Renal cortex interstitium (tissue), 11 donors: ENCODE measurements around the gene ZFAND2B. TPM values are rescaled to one million over a fixed set of nuclear protein-coding genes. Genes with fewer than 3 reads are reported as not detected.
"Not testable (repeated sequence)": the region's sequence is repeated elsewhere in the genome, so short reads cannot be mapped to it uniquely, and the experiment has no call there.

ENCODE experiments used
- DNase-seq, 11 donors: peaks; one replicate each; pipeline ENCODE4 v3.0.0-alpha.2; 2013; ENCODE audit warnings: low read depth in 9 of 11, low spot score in 4 of 11; ENCODE audit errors: extremely low read depth in 1 of 11
- polyA plus RNA-seq, 3 donors: library from polyadenylated mRNA; unstranded; fragments of 120-200 nt; gene quantifications; one replicate each; pipeline ENCODE4 v1.2.1, GENCODE V29; 2013; ENCODE audit not compliant: insufficient read length in 3 of 3

Gene ZFAND2B
- polyA plus RNA-seq, 3 donors, result 36.1 to 50.4 (median 43.0) TPM

GRCh38 chr2:219258942-219259341 is 52.4 kb downstream of the ZFAND2B start:
- DNase-seq, result not testable (repeated sequence)

Other genes with a start within 250 kb of the ZFAND2B start
- under 1 TPM in 1 of 3 donors, not detected in 2; 0.07 TPM for gene CDK5R2, start 247.1 kb upstream of the ZFAND2B start, polyA plus RNA-seq
- under 1 TPM in 2 of 3 donors, not detected in 1; 0.14 TPM for gene FEV, start 221.6 kb upstream of the ZFAND2B start, polyA plus RNA-seq
- gene CRYBA2, start 213.4 kb upstream of the ZFAND2B start, polyA plus RNA-seq, result not detected
- under 1 TPM; 0.11 to 0.37 (median 0.36) TPM for gene CFAP65, start 165.3 kb upstream of the ZFAND2B start, polyA plus RNA-seq
- 1 to 10 TPM; 1.3 to 2.8 (median 2.0) TPM for gene IHH, start 145.9 kb upstream of the ZFAND2B start, polyA plus RNA-seq
- gene NHEJ1, start 46.0 kb upstream of the ZFAND2B start, polyA plus RNA-seq, result 10 to 100 TPM; 16.7 to 21.4 (median 17.0) TPM
- gene SLC23A3, start 36.8 kb upstream of the ZFAND2B start, polyA plus RNA-seq, result 10 to 100 TPM; 17.6 to 35.0 (median 22.7) TPM
- 10 to 100 TPM; 61.4 to 71.9 (median 68.9) TPM for gene CNPPD1, start 29.9 kb upstream of the ZFAND2B start, polyA plus RNA-seq
- gene RETREG2, start 28.5 kb upstream of the ZFAND2B start, polyA plus RNA-seq, result 100 to 1,000 TPM; 111 to 116 (median 116) TPM
- 10 to 100 TPM; 42.1 to 50.2 (median 44.7) TPM for gene ABCB6, start 12.2 kb downstream of the ZFAND2B start, polyA plus RNA-seq
- 10 to 100 TPM; 43.7 to 48.2 (median 48.0) TPM for gene ATG9A, start 22.9 kb downstream of the ZFAND2B start, polyA plus RNA-seq
- 10 to 100 TPM; 51.6 to 94.0 (median 62.8) TPM for gene ANKZF1, start 23.0 kb downstream of the ZFAND2B start, polyA plus RNA-seq
- 10 to 100 TPM; 24.1 to 27.6 (median 24.4) TPM for gene GLB1L, start 38.7 kb downstream of the ZFAND2B start, polyA plus RNA-seq
- gene STK16, start 38.7 kb downstream of the ZFAND2B start, polyA plus RNA-seq, result 10 to 100 TPM; 37.3 to 38.3 (median 38.1) TPM
- 1 to 10 TPM in 1 of 3 donors, under 1 TPM in 2; 0.79 to 1.0 (median 0.93) TPM for gene TUBA4B, start 46.5 kb downstream of the ZFAND2B start, polyA plus RNA-seq
- 100 to 1,000 TPM in 1 of 3 donors, 10 to 100 TPM in 2; 27.7 to 111 (median 37.9) TPM for gene TUBA4A, start 47.1 kb downstream of the ZFAND2B start, polyA plus RNA-seq
- 10 to 100 TPM; 64.9 to 83.6 (median 72.3) TPM for gene DNAJB2, start 72.6 kb downstream of the ZFAND2B start, polyA plus RNA-seq
- under 1 TPM in 2 of 3 donors, not detected in 1; 0.16 to 0.65 TPM for gene PTPRN, start 102.6 kb downstream of the ZFAND2B start, polyA plus RNA-seq
- not detected for gene RESP18, start 126.0 kb downstream of the ZFAND2B start, polyA plus RNA-seq
- 10 to 100 TPM; 53.6 to 73.9 (median 65.7) TPM for gene DNPEP, start 181.1 kb downstream of the ZFAND2B start, polyA plus RNA-seq
- 1 to 10 TPM; 6.1 to 7.0 (median 6.5) TPM for gene DES, start 211.6 kb downstream of the ZFAND2B start, polyA plus RNA-seq
- 10 to 100 TPM in 2 of 3 donors, 1 to 10 TPM in 1; 9.2 to 16.8 (median 12.7) TPM for gene SPEG, start 228.1 kb downstream of the ZFAND2B start, polyA plus RNA-seq